HG03439 (cell line): Measurements from ENCODE around the gene EFCAB13.

Experiments used
- ATAC-seq: cut with Tn5 transposase; IDR thresholded peaks from one replicate; pipeline ENCODE4 v1.9.1; 2021; ENCODE audit warnings: mild to moderate bottlenecking, moderate library complexity; ENCODE audit not compliant: unreplicated experiment

The EFCAB13 gene

GRCh38 chr17:47291242-47291873 lies 32.4 kb upstream of the EFCAB13 start:
- ATAC-seq = no peak

- ATAC-seq = no peak
These were observed 31.5 kb upstream of the EFCAB13 start for GRCh38 chr17:47292206-47292605.

GRCh38 chr17:47295037-47295873 lies 28.5 kb upstream of the EFCAB13 start:
- no peak for ATAC-seq

GRCh38 chr17:47295874-47296255 lies 27.9 kb upstream of the EFCAB13 start:
- no peak for ATAC-seq

- ATAC-seq = no peak
These were observed 25.9 kb upstream of the EFCAB13 start for GRCh38 chr17:47297661-47298400.

- ATAC-seq = no peak
These were observed 25.0 kb upstream of the EFCAB13 start for GRCh38 chr17:47298712-47299111.

- ATAC-seq = no peak
These were observed 24.4 kb upstream of the EFCAB13 start for GRCh38 chr17:47299239-47299910.

- ATAC-seq = no peak
These were observed 23.0 kb upstream of the EFCAB13 start for GRCh38 chr17:47300718-47301117.

GRCh38 chr17:47301161-47301560 lies 22.6 kb upstream of the EFCAB13 start:
- no peak for ATAC-seq

GRCh38 chr17:47301831-47302230 lies 21.9 kb upstream of the EFCAB13 start:
- no peak for ATAC-seq

GRCh38 chr17:47304186-47304585 lies 19.6 kb upstream of the EFCAB13 start:
- no peak for ATAC-seq

- no peak for ATAC-seq
These were observed 18.3 kb upstream of the EFCAB13 start for GRCh38 chr17:47305302-47305923.

- ATAC-seq = no peak
These were observed 13.5 kb upstream of the EFCAB13 start for GRCh38 chr17:47310186-47310733.

- no peak for ATAC-seq
These were observed 12.3 kb upstream of the EFCAB13 start for GRCh38 chr17:47311420-47311819.

- peak; percentile 59 for ATAC-seq
These were observed 8.1 kb upstream of the EFCAB13 start for GRCh38 chr17:47315451-47316266.

- ATAC-seq = no peak
These were observed 7.4 kb upstream of the EFCAB13 start for GRCh38 chr17:47316311-47316710.

GRCh38 chr17:47317119-47317518 lies 6.6 kb upstream of the EFCAB13 start:
- no peak for ATAC-seq

- no peak for ATAC-seq
These were observed 5.4 kb upstream of the EFCAB13 start for GRCh38 chr17:47318197-47318918.
